Stimulated activated CD4-positive, alpha-beta T cell treated with anti-CD3 and anti-CD28 coated beads, Interleukin-1b, Interleukin-23, amount 100 ng/mL, for 1 hour (primary cell): ENCODE measurements around the gene ROR2.

Experiments used
- DNase-seq, 2 donors: peaks; one replicate each; pipeline ENCODE4 v3.0.0-alpha.2; 2020; ENCODE audit warnings: low read depth in 2 of 2

The ROR2 gene

DNA sequence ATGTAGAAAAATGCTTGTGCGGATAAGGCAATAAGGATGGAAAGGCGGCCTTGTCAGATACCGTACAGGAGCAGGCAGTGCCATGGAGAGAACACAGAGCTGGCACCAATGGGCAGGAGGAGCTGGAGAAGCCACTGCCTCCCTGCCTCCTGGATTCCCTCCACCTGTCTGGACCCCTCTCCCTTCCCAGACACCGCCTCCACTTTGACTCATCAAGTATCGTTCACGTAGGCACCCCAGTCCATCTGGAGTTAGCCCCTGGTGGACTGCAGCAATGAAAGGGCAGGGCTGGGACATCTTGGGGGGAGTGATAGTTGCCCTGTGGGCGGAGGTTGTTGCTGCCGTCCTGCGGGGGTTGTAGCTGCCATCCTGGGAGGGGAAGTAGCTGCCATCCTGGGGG is 232.0 kb downstream of the ROR2 start:
- no peak for DNase-seq

DNA sequence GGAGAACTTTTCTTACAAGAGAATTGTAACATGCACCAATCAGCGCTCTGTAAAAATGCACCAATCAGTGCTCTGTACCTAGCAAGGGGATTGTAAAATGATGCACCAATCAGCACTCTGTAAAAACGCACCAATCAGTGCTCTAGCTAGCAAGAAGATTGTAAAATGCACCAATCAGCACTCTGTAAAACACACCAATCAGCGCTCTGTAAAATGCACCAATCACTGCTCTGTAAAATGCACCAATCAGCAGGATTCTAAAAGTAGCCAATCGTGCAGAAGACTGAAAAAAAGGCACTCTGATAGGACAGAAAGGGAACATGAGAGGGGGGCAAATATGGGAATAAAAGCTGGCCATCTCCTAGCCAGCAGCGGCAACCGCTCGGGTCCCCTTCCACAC is 233.2 kb downstream of the ROR2 start:
- DNase-seq, result no peak

DNA sequence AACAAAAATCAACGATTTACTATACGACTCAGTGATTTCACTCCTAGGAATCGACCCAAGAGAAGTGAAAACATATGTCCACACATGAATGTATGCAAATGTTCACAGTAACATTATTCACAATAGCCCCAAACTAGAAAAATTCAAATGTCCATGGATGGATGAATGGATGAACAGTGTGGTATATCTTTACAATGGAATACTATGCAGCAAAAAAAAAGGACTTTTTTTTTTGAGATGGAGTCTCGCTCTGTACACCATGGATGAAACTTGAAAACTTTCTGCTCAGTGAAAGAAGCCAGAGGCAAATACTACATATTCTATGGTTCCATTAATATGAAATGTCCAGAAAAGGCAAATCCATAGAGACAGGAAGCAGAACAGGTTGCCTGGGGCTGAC is 233.8 kb downstream of the ROR2 start:
- no peak for DNase-seq

DNA sequence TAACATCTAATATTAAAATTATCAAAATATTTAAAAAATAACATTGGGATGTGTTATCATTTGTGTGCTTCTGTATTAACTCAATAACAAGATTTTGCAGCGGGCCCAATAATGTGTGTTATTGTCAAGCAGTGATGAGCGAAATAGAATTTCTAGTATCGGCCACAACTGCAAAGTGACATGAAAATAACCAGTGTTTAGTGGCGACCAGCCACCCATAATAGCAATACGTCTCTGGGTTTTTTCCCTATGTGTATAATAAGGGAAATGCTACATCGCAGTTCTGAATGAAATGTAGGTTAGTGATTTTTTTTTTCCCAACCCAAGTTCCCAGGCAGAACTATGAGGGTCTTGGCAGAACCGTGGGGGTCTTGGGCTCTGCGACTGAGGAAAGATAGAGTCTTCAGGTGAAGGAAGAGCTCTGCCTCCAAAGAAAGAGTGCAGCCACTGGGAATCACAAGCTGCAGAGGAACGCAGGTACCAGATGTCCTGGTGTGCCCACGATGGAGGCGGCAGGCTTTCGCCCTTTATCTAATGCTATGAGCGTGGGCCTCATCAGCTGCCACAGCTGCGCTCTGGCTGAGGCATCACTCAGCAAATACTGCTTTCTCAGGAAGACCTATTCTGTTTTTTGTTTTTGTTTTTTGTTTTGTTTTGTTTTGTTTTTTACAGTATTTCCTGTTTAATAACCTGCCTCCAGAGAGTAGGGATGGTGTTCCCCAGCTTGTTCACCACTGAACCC is 235.0 kb downstream of the ROR2 start:
- no peak for DNase-seq

DNA sequence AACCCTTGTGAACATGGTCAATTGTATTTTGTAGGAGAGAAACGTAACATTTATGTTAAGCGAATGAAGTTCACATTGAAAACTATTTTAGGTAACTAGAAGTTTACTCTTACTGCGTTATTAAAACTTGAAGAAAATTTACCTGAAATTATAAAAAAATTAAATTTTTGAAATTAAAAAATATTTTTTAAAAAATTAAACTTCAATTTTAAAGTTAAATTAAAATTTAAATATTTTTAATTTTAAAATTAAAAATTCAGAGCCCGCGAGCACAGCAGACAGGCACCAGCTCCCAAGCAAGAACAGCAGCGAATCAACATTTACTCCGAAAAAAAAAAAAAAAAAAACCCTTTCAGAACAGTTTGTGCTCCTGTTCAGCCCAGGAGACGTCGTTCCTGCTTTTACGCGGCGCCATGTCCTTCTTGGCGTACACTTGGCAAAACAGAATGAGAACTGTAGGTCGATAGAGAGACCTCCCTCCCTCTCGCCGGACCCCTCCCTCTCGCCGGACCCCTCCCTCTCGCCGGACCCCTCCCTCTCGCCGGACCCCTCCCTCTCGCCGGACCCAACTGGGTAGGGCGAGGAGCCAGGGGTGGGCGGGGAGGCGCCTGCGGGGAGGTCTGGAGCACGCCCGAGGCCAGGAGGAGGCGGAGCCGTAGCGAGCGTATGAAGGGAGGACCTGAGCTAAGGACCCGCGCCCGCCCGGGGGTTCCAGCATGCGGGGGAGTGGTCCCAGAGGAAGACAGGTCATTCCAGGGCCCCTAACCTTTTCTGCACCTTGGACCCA is 235.8 kb downstream of the ROR2 start:
- no peak for DNase-seq

DNA sequence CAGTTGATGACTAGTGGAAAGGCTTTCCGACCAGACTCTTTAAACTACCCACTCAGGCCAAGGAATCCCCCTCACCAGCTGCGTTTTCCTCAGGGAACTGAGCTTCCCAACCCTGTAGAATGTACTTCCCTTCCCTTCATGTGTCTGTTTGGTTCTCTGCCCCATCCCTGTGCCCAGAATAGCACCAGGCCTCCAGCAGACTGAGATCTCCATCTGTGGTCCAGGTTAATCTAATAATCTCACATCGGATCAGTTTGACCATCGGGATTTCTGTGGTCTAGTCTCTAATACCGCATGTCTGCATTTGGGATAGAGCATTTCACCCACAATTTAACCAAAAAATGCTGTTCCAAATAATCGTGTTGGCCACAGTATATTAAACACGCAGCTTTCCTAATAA is 237.2 kb downstream of the ROR2 start:
- no peak for DNase-seq

DNA sequence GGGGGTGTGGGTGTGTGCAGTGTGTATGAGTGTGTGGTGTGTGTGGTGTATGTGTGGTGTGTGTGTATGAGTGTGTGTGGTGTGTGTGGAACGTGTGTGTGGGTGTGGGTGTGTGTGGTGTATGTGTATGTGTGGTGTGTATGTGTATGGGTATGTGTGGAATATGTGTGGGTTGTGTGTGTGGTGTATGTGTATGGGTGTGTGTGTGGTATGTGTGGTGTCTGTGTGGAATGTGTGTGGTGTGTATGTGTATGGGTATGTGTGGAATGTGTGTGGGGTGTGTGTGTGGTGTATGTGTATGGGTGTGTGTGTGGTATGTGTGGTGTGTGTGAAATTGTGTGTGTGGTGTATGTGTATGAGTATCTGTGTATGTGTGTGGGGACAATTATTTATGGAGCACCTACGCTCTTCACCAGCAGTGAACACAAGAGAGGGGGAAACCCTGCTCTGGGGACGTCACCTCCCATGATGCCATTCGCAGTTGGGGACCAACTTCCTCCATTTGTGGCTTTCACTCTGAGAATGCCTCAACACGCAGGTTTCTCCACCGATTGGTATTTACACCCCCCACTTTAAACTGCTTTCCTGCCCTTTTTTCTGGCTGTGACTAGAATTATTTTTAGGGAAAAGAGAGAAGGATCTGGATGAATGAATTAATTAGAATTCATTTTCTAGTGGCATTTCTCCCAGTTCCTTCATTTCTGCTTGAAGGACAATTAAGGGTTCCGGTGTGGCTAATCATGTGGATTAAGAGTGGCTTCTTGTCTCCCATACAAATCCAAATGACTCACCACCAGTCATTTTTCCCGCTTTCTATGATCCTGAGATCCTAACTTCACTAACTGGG is 238.1 kb downstream of the ROR2 start:
- DNase-seq, result peak in 1 of 2 donors; percentile 16

DNA sequence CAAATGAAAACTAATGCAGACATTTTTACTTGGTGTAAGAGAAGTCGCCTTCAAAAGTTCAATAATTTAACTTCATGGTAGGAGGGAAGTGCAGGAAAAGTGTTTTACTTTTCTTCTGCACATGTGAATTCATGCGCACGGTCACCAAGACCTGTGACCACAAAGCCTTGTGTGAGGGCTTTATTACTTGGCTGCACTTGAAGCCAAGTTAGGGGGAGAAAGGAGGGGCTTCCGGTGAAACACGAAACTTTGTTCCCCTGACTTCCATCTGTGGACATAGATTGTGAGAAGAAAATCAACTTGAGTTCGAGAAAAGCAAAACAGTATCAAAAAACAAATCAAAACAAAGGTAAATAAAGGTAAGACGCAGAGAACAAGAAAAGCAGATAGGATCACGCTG is 239.9 kb downstream of the ROR2 start:
- no peak for DNase-seq

DNA sequence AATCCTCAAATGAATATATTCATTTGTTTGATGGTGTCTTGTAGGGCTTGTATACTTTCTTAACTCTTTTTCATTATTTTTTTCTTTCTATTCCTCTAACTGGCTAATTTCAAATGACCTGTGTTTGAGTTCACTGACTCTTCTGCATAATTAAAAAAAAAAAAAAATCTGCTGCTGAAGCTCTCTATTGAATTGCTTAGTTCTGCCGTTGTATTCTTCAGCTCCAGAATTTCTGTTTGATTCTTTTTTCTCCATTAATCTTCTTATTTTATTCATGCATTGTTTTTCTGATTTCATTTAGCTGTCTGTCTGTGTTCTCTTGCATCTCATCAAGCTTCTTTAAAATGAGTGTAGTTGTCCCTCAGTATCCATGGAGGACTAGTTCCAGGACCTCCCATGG is 244.6 kb downstream of the ROR2 start:
- DNase-seq, result no peak

DNA sequence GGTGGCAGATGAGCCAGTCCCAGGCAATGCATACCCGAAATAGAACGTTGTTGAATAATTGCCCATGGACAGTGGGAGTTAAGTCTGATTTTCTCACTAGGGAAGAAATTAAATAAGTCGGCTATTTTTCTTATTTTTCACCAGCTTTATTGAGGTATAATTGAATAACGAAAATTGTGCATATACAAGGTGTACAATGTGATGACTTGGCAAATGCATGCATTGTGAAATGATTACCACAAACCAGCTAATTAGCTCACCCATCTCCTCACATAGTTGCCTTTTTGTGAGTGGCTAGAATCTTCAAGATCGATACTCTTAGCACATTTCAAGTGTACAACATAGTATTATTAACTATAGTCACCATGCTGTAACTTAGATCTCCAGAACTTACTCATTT is 249.6 kb downstream of the ROR2 start:
- no peak for DNase-seq

DNA sequence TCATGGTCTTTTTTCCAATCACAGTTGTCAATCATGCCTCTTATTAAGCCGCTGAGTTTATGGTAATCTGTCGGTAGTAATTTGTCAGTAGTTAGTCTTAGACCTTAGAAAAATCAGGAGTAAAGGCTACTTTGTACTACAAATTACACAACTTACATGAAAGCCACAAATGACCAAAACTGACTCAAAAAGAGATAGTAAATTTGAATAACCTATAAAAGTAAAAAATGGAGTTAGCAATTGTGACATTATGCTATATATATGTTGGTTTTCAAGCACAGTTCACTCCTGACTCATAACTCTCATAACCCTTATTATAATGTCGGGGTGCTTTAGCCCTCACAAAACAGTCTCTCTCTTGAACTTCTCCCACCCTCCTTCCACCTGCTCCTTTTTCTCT is 251.8 kb downstream of the ROR2 start:
- DNase-seq, result no peak

DNA sequence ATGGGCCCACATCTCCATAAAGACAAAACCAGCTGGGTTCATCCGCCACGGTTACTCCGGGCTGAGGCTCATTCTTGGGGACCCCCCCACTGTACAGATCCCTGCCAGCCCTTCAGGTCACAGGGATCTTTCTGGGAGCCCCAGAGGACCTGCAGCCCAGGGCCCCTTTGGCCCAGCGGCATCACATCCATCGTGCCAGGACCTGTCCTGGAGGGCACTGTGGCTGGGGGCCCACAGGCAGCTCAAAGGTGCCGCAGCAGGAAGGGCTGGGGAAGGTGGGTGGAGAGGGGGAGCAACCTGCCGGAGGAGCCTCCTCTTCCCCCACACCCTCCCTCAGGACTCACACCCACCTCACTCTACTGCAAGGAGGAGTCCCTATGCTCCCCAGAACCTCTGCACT is 252.8 kb downstream of the ROR2 start:
- DNase-seq, result no peak

DNA sequence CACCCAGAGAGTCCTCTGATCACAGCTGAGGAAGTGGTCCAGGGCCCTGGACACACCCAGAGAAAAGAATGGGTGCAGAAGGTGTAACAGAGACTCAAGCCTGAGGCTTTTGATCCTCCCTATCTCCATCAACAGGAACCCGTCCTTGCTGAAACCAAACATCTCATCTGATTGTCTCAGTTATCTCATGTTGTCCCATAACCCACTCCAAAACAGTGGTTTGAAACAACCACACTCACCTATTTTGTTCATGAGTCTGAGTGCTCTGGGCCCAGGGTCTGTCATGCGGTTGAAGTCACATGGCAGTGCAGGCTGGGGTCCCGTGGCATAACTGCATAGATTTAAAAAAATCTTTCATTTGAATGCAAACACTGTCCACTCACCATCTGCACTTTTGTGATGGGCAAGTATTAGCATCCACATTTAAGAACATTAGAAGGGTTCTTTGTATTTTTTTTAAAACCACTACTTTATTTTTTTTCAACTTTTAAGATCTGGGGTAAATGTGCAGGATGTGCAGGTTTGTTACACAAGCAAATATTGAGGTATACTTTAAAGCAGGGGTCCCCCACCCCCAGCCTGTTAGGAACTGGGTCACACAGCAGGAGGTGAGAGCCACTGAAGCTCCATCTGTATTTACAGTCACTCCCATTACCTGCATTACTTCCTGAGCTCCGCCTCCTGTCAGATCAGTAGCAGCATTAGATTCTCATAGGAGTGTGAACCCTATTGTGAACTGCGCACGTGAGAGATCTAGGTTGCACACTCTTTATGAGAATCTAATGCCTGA is 255.8 kb downstream of the ROR2 start:
- DNase-seq, result no peak

DNA sequence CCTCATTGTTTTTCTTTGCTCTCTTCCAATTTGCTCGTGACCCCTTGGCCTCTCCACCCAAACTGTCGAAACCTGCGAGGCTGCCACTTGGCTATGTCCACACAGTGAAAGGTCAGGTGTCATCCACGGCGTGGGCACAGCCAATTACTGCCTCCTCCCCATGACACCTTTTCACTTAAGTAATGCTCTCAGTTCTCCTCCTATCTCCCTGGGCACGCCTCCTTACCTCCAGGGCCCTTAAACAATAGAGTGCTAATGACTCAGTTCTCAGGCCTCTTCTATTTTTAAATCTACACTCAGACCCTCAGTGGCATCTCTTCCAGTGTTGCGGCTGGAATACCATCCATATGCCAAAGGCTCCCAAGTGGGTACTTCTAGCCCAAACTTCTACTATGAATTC is 256.8 kb downstream of the ROR2 start:
- no peak for DNase-seq

DNA sequence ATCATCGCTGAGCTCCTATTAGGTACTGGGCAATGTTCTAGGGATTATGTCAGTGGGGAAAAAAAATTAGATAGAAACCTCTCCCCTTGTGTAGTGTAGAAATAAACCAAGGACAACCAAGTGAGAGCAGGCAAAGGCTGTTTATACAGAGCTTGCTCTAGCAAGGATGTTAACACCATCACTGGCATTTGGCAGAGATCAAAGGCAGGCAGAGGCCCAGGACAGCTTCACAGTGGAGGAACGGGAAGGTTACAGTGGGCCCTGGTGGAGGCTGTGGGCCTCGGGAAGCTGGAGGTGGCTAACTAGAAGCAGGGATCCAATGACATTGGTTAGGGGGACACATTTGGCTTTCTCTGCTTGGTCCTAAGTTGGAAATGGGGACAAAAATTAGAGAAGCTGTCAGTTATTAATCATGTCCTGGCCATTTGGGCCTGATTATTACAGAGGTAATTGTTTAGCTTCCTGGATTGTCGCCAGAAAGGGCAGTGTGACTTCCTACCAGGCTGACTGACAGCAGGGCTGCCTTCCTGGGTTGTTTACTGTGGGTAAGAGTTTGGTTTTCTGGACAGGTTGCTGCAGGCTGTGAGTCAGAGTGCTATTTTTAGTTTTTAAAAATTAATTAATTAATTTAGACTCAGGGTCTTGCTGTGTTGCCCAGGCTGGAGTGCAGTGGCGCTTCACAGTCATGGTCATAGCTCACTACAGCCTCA is 259.3 kb downstream of the ROR2 start:
- no peak for DNase-seq

DNA sequence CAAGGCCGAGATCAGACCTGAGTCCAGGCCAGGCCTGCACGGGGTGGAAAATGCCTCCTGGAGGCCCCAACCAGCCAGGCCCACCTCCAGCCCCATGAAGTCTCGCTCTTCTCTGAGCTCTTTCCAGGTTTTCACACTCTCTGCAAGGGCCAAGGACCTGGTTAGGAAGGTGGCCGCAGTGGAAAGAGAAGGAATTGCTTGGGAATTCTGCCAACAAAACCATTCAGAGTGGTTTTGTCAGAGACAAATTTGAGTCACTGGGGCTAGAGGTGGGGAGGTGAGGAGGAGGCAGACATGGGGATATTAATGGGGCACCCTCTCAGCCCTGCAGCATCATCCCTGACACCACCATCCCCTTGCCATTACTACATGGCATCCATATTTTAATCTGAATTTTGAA is 261.0 kb downstream of the ROR2 start:
- no peak for DNase-seq

DNA sequence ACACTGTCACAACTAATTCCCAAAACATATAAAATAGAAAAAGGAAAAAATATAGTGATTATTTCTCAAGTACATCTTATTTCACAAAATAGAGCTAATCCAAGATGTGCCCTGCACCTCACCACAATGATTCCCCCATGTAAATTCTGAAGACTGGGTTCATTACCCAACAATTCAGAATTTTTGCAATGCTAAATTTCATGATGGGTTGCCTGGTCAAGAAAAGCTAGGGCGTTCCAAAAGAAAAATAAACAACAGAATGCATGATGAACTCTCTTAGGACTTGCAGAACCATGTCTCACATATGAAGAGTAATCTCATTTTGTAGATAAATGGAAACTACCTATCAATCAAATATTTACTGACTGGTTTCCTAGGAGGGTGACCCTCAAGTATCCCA is 266.8 kb downstream of the ROR2 start:
- no peak for DNase-seq

DNA sequence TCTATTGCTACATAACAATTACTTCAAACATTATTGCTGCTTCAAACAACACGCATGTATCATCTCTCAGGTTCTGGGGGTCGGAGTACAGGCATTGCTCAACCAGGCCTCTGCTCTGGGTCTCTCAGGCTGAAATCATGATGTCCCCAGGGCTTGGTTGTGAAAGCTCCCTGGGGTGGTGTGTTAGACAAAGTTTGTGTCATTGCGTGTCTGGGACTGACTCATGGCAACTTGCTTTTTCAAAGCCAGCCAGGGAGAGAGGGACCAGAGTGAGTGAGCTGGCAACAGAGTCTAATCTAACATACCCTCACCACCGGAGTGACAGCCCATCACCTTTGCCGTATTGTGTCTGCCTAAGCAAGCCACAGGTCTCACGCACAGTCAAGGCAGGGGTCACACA is 267.2 kb downstream of the ROR2 start:
- DNase-seq, result no peak

DNA sequence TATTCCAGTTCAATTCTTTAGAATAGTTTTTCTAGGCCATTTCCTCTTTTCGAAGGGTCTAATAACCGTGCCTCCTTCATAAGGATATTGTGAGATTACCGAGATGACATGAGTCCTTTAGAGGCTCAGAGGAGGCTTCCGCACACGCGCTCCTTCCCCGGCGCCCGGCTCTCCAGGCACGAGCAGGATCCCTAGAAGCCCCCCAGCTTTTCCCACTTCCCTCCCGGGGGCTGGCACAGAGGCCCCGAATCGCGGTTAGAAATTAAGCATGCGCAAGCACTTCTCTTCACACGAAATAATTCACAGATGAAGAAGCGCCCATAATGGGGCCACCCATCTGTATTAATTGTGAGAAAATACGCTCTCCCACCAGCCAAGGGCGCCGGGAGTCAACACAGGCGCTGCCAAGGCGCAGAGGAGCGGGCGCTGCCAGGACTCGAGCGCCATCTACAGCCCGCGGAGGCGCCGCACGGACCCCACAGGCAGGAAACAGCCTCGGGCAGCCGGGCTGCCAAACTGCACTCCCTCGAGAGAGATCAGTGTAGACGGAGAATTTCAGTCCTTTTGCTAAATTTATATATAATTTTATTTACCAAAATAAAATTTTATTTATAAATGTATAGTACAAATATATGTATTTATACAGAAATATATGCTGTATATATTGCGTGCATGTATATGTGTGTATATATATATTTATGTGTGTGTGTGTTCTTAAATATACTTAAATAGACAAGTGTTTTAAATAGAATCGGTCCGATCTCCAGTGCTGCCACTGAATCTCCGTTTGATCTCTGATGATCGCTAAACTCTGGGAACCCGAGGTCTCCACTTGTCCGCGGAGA is 268.3 kb downstream of the ROR2 start:
- peak in 1 of 2 donors; percentile 43 for DNase-seq

DNA sequence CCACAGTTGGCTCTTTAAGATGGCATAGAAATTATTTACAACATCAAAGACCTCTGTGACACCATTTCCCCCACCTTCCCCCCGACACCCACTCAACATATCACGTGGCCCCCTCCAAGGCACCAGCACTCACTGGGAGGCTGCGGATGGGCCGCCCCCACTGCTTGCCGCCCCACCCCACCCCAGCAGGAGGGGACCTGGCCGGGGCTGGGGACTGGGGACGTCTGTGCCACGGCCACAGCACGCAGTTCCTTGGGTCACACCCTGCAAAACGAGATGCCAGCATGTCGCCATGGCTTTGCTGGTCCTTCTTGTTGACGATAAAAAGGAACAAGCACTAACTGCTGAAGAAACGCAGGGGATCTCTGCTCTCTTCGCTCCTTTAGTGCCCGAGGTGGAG is 269.0 kb downstream of the ROR2 start:
- DNase-seq, result no peak
